Stimulated activated naive CD8-positive, alpha-beta T cell treated with anti-CD3 and anti-CD28 coated beads, Interleukin-15, Interleukin-2, amounts not matched to agents 100 U/mL and 50 U/mL, for 24 hours (primary cell): ENCODE measurements around the gene PRUNE2.
"Not testable (repeated sequence)": the region's sequence is repeated elsewhere in the genome, so short reads cannot be mapped to it uniquely, and the experiment has no call there.

ENCODE experiments used
- ATAC-seq: fragments of 150-1000 bp; cut with Tn5 transposase; one replicate; pipeline ENCODE4 v1.10.0; 2021
- DNase-seq: peaks from one replicate; pipeline ENCODE4 v3.0.0; 2021

The PRUNE2 gene

DNA sequence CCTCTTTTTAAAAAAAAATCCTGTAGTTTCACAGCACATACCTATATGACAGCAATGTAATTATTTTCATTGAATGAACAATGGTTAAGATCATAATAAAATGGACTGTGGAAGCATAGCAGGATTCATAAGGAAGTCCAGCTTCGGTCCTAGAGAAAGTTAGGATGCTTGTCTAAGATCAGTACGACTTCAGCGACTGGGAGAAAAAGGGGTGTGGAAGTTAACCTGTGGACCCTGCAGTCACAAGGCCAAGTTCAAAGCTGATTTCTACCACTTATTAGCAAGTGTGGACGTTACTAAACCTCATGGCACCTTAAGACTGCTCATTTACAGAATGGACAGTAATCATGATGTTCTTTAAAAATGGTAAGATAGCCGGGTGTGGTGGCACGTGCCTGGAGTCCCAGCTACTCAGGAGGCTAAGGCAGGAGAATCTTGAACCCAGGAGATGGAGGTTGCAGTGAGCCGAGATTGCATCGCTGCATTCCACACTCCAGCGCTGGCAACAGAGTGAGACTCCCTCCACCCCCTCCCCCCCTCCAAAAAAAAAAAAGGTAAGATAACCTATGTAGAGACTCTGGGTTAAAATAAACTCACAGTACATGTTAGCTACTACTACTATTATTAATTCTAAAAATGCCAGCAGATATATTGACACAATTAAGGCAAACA is 213.3 kb downstream of the PRUNE2 start:
- ATAC-seq (no peak), DNase-seq (no peak)

DNA sequence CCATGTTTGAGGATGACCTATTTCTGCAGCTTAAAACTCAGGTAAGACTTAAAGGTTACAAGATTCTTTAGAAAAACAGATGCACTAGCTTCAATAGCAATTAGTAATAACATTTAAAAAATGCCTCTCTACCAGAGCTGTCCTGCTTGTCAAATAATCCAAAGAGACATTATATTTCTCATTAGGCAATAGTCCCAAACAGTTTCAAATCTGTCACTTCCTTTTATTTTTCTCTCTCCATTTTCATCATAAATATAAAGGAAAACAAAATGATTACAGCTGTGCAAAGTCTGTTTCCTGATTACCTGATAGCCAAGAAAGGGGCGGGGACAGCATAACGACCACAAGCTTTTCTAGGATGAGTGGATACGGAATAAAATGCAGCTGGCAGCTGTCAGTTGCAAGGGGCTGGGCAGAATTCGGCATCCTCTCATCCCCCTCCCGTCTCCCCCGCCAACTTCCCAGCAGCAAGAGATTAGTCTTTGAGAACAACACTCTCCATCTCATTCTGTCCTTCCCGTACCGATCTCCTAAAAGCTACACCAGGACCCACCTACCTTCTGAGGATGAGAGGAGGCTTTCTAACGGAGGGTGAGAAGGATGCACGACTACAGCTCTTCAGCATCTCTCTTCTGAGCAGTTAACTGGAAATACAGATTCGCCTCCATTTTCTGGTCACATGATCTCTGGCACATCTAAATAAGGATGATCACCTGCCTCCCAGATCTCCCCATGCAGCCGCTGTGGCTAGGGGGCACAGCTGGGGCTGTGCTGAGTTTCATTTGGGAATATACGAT is 214.2 kb downstream of the PRUNE2 start:
- no peak for ATAC-seq
- no peak for DNase-seq

DNA sequence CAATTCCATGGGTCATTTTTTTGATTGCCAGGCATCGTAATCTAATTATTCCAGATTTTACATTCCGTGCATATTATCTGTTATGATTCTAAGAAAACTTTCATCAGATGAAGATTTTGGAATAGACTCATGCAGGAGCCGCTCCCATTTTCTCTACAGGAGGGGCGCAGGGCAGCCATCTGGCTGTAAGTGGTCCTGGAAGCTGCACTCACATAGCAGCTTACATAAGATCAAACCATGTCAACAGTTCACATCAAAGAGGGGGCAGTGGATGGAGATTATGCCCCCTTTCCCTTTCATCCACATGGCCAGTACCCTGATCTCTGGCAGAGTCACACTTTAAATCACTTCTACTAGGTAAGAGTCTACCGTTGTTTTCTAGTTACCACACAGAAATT is 214.9 kb downstream of the PRUNE2 start:
- DNase-seq (no peak), ATAC-seq (no peak)

DNA sequence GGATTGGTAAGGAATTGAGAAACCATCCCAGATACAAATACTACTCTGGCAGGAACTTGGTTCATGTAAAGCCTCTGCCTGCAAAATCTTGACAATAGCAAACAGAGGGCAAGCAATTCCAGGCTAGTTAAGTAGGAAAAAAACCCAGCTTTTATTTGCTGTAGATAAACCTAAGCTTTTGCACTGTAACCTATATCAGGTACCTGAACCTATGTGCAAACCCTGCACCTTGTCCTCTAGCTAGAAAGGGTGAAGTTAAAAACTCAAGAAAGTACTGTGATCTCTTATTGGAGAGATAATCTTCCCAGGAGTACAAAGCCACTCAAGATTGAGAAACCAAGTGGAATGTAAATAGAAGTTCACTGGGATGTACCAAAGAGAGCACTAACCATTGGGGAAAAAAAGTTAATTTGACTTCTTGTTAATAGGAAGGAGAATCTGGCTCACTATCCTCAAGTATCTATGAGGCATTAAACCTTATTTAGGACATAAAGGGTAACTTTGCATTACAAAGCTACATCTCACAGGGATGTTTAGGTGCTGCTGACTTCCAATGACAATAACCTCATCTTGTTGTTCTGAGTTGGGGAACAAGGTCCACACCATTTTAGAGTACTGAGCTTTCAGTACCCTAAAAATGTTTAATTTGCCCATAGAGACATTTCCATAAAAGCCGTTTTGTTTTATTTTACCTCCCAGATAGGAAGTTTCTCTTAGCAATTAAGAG is 215.5 kb downstream of the PRUNE2 start:
- no peak for DNase-seq
- ATAC-seq, result no peak

DNA sequence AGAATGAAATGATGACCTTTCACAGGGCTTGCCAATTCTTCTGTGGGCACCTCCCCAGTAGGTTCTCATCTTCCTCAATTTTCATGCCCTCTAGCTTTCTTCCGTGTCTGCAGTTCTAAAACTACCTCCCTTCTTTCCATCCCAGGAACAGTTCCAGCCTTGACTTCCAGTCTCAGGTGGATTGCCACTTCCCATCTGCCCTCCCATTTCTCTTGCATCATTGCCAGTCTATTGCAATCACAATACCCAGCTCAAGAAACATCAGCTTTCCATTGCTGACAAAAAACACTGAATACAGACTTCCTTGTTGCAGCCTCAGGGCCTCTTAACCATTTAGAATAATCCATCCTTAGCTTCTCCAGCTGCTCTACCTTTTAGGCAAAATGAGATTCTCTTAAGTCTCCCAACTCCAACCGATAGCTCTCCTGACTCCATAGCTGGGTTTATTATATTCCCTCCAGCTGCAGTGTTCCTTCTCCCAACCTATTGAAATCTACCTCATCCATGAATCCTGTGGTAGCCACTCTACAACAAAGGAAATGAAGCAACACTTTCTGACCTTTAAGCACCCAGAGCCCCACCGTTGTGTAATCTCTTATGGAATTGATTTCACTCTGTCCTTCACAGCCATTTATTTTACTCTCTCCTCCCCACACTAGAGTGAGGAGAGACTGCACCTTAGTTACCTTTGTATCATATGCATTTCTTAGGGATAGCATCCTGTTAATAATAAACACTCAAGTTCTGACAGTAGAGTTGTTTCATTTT is 217.3 kb downstream of the PRUNE2 start:
- DNase-seq (no peak), ATAC-seq (no peak)

DNA sequence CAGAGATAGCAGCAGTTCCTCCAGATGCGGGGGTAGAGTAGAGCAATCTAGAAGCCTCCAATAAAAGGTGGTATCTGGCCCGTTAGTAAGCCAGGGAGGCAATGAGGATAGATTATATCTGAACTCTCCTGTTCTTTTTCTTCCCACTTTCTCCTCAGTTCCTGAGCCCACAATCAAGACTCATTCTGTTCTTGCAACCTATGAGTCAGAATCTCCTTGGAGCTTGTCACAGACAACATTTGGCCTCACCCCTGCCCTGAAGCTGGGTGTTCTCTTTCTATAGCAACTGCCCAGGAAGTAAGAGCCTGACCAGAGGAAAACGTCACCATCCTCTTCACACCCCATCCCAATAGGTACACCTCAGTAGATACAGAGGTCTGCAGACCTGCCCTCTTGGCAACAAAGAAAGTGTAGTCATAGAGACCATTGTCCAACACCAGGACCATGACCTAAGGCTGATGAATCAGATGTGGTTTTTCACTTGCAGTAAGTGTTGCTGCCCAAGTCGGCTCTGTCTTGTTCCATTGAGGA is 218.0 kb downstream of the PRUNE2 start:
- ATAC-seq (peak; percentile 91), DNase-seq (peak; percentile 15)

DNA sequence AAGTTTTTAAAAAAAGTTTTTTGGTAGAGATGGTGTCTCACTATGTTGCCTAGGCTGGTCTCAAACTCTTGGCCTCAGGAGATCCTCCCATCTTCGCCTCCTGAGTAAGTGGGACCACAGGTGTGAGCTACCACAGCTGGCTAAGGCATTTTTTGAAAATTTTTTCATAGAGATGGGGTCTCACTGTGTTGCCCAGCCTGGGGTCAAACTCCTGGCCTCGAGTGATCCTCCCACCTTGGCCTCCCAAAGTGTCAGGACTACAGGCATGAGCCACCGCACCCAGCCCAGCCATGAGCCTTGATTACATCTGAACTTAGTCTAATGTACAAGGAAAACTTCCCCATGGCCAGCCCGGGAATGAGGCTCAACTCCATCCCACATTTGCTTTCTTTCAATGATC is 219.2 kb downstream of the PRUNE2 start:
- ATAC-seq (no peak), DNase-seq (no peak)

DNA sequence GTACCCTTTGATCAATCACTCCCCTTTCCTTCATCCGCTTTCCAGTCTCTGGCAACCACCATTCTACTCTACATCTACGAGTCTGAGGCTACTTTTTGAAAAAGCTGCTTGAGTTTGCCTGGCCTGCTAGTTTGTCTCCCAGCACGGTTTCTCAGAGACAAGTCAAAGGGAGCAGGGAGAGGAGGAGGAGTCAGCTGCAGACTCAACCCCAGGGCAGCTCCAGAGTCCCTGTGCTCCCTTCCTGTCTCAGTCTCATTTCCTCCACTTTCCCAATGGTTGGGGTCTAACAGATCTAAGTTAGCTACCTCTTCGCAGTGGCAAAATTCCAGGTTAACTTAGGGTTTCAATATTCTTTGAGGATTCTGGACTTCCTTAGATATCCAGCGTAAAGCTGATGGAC is 221.7 kb downstream of the PRUNE2 start:
- ATAC-seq, result no peak

DNA sequence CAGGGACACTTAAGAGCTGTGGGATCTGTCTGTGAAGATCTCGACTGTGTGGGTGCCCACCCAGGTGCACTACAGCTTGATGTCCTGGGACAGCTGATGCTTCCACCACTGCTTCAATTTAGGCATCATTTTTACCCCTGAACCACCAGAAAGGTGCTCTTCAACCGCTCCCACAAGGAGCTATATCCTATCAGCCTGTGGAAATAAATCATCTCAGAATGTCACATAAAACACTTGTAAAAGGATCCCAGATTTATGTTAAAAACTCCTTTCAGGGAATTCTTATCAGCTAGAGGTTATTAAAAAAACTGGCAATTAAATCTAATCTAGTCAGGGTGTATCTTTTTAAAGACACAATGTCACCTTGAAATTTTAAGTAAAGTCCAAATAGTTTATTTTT is 224.4 kb downstream of the PRUNE2 start:
- no peak for ATAC-seq

More for the DNA sequence above, 221.7 kb downstream of the PRUNE2 start:
- DNase-seq, result no peak

DNA sequence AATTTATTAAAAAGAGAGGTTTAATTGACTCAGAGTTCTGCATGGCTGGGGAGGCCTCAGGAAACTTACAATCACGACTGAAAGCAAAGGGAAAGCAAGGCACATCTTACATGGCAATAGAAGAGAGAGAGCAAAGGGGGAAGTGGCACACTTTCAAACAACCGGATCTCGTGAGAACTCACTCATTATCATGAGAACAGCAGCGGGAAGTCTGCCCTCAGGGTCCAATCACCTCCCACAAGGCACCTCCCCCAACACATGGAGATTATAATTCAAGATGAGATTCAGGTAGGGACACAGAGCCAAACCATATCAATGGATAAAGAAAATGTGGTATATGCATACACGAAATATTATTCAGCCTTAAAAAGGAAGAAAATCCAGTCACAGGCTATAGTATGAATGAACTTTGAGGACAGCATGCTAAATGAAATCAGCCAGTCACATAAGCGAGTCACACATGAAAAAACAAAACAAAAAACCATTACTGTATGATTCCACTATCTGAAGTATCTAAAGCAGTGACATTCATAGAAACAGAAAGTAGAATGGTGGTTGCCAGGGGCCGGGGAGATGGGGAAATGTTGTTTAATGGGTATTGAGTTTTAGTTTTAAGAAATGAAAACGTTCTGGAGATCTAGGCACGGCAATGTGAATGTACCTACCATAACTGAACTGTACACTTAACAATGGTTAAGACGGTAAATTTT is 225.0 kb downstream of the PRUNE2 start:
- peak; percentile 81 for ATAC-seq
- DNase-seq, result no peak

More for the DNA sequence above, 224.4 kb downstream of the PRUNE2 start:
- no peak for DNase-seq

DNA sequence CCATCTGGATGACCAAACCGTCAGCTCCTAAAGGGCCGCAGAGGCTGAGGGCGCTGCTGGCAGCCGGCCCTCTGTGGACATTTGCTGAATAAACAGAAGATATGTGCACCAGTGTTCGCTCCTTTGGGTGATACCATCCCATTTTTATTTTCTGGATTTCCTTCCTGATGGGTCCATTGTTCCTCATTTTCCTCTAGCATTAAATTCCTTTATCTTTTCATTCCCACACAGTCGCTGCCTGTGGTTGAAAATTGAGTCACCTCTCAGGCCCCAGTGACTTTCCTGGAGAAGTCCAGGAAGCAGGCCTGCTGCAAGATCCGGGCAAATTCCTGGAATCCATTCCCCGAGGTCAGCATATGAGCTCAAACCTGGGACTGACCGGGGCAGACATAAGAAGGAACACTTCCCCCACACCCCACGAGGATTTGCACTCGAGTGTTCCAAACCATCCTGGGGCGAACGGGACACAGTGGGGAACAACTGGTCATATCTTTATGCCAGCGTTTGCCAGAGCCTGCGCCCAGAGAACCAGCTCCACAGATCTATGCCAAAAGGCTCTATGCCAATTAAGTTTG is 228.3 kb downstream of the PRUNE2 start:
- no peak for DNase-seq
- no peak for ATAC-seq

DNA sequence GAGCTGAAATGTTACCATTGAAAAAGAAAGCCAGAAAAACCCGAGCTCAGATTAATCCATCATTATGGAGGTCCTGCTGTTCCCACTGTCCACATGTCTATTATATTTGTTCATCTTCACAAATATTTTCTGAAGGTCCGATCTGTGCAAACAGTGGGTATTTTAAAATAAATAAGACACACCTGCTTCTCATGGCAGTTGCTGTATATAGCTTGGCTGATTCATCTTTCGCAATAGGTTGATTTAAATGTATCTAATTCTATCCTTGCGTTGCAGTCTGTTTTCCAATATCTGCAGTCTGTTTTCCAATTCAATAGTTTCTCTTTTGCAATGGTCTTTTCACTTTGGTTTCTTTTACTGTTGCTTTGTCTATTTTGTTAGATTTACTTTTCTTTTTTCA is 229.1 kb downstream of the PRUNE2 start:
- DNase-seq (no peak), ATAC-seq (no peak)

DNA sequence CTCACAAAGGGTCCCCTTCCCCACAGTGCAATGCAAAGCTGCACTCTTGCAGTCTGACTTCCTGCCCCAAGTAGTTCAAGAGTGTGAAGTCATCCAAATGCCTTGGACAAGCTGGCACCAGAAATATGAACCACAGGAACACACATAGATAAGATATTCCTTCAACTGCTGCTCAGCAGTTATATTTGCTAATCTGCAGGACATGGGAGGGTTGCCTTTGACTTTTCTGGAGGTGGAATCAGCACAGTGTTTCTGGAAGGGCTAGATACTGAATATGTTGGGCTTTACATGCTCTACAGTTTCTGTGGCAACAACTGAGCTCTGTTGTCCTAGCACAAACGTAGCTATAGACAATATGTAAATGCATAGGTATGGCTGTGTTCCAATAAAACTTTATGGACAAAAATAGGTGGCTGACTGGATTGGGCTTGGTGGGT is 238.4 kb downstream of the PRUNE2 start:
- DNase-seq (no peak), ATAC-seq (no peak)

DNA sequence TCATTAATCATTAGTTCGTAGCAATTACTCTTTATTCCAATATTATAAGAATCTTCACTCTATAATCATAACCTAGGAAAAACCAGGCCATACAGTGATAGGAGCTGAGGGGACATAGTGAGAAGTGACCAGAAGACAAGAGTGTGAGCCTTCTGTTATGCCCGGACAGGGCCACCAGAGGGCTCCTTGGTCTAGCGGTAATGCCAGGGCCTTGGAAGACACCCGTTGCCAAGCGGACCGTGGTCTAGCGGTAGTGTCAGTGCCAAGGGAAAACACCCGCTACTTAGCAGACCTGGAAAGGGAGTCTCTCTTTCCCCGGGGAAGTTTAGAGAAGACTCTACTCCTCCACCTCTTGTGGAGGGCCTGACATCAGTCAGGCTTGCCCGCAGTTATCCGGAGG is 239.9 kb downstream of the PRUNE2 start:
- ATAC-seq, result not testable (repeated sequence)
- DNase-seq, result peak; percentile 20

DNA sequence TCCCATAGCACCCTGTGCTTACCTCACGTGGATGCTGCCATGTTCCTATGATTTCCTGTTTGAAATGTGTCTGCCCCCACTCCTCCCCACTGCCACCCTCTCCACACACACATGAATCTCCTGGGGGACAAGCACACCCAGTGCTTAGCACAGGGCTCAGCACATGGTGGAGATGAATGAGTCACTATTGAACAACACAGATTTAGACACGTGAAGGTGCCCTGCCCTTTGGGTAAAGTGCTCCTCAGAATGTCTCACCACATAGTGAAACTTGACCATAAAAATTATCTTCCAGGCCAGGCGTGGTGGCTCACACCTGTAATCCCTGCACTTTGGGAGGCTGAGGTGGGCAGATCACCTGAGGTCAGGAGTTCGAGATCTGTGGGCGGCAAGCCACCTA is 240.5 kb downstream of the PRUNE2 start:
- no peak for DNase-seq
- no peak for ATAC-seq

DNA sequence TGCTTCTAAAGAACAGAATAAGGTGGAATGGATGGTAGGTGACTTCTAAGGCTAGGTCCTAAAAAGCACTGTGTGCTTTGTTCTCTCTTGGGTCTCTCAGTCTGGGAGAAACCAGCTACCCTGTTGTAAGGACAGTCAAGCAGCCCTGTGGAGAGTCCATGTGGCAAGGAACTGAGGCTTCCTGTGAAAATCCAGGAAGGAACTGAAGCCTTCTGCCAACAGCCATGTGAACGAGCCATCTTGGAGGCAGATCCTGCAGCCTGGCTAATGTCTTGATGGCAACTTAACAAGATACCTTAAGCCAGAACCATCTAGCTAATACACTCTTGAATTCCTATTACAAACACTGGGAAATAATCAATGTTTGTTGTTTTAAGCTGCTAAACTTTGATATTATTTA is 241.8 kb downstream of the PRUNE2 start:
- DNase-seq (no peak), ATAC-seq (no peak)

DNA sequence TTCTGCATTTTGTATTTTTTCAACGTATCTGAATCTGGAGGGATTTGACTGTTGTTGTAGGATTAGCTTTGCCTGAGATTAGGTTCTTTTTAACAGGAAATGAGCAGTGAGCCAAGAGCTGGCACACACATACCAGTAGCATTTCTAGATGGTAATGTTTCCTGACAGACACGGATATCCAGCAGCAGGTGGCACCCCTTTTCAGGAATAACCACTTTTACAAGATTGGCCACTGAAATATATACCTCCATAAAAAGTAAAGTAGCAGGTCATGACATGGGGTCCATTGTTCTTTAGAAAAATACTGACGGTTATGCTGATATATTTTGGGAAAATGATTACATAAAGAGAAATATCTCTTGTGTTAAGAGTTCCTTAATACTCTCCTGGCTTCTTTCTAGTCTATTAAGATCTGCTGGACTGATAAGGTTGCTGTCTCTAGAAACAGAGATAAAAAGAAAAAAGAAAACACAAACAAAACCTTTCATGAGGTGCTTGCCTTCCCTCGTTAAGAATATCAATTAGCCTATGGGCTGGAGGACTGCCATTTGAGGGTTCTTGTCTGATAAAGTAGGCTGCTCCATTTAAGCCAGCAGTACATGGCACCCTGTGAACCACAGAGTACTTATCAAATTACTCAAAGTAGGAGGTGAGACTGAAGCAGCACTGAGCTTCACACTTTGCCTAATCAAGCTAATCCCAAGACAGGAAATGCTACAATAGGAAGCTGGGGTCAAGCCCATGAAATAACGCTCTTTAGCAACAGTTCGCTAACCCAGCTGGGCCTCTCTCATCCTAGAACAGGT is 243.2 kb downstream of the PRUNE2 start:
- ATAC-seq (no peak), DNase-seq (no peak)

DNA sequence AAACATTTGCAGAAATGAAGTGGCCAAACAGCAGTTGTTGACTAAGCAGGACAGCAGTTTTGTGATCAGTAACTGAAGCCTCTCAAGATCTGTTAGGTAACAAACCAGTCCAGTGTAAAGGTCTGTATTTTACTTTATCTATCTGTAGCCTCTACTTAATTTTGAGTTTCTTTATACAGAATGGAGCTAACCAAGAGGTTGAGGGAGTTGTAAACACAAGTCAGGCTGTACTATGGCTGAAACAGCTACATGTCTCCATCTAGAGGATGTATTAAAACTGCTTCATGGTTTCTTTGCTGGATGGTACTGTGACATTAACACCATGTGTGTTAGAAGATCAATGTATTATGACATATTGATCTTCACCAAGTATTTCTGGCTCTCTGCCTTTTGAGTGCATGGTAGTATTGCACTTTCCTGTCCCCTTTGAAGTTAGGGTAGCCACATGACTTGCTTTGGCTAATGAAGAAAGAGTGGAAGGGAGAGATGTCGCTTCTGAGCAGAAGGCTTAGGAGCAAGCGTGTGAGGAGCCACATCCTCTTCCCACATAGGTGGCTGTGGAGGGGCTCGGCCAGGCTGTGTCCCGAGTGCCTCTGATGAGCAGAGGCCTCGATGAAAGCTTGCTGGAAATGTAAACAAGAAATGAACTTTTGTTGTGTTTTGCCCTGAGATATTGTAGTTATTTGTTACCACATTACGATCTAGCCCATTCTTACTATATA is 247.2 kb downstream of the PRUNE2 start:
- ATAC-seq, result peak; percentile 90
- no peak for DNase-seq

DNA sequence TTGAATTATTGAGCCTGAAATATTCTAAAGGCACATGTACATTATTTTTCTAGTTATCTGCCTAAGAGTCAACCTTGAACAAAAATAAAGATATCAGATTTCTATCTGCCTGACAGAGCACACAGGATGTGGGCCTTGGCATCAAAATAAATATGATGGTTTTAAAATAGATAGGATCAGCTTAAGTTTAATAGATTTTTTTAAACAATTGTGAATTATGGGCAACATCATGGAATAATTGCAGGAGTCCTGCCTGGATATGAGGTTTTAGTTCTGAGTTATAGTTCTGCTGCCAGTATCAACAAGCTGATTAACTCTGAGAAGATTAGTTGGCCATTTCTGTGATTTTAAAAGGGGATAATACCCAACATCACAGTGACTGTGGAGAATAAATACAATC is 248.6 kb downstream of the PRUNE2 start:
- no peak for DNase-seq
- no peak for ATAC-seq

DNA sequence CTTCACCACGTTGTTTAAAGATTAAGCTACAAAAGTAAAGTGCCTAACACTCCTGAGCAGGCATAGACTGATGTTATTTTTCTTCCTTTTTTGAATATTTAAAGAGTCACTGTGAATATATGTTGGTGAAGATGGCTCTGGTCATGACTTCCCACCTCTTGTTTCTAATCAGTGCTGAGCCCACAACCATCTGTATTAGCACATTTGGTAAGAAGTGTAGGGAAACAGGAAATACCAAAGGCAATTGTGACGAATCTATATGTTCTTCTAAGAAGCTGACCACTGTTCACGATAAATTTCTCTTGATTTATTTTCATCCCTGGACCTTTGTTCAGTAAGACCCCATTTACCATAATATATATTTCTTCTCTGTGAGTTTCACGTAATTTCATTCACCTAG is 249.9 kb downstream of the PRUNE2 start:
- ATAC-seq (no peak), DNase-seq (no peak)
